HepG2 (cell line): Measurements from ENCODE around the gene ITPR1. TPM values are rescaled to one million over a fixed set of nuclear protein-coding genes. Genes with fewer than 3 reads are reported as not detected.

ENCODE experiments used
- CEBPB ChIP-seq: IDR thresholded peaks from 2 replicates; pipeline ENCODE4 v1.6.1; 2011; ENCODE audit warnings: low read depth, low read length, improper control_type of control experiment, borderline replicate concordance
- EHMT2 ChIP-seq: fragments of 200-600 bp; sonication (generic); IDR thresholded peaks from 2 replicates; pipeline ENCODE4 v1.7.0; 2017; ENCODE audit warnings: antibody characterized with exemption, low read depth, low read length, borderline replicate concordance
- FOXK1 ChIP-seq: sonication (generic); formaldehyde crosslinking; IDR thresholded peaks from 2 replicates; pipeline ENCODE4 v1.4.0; 2020; ENCODE audit warnings: low read depth, missing genetic modification reagents, borderline replicate concordance
- GPN1 ChIP-seq: sonication (generic); formaldehyde crosslinking; IDR thresholded peaks from 2 replicates; pipeline ENCODE4 v1.5.1; 2020; ENCODE audit warnings: missing genetic modification reagents, borderline replicate concordance
- HMG20A ChIP-seq: IDR thresholded peaks from 2 replicates; pipeline ENCODE4 v1.6.1; 2016; ENCODE audit warnings: borderline replicate concordance
- MEF2D ChIP-seq: sonication (generic); formaldehyde crosslinking; IDR thresholded peaks from 2 replicates; pipeline ENCODE4 v1.5.1; 2020; ENCODE audit warnings: mild to moderate bottlenecking, missing genetic modification reagents
- RARA ChIP-seq: IDR thresholded peaks from 2 replicates; pipeline ENCODE4 v1.6.1; 2016; ENCODE audit warnings: missing genetic modification reagents, missing compliant biosample characterization
- SAP130 ChIP-seq: IDR thresholded peaks from 2 replicates; pipeline ENCODE4 v1.6.1; 2016; ENCODE audit warnings: low read depth
- SATB2 ChIP-seq: sonication (generic); formaldehyde crosslinking; IDR thresholded peaks from 2 replicates; pipeline ENCODE4 v1.5.0; 2020; ENCODE audit warnings: missing genetic modification reagents
- SMC3 ChIP-seq: IDR thresholded peaks from 2 replicates; pipeline ENCODE4 v1.6.1; 2011; ENCODE audit warnings: low read length, improper control_type of control experiment
- SUZ12 ChIP-seq: fragments of 150-350 bp; IDR thresholded peaks from 2 replicates; pipeline ENCODE4 v1.6.1; 2014; ENCODE audit warnings: low read depth, low read length
- ZBTB7B ChIP-seq: sonication (generic); formaldehyde crosslinking; IDR thresholded peaks from 2 replicates; pipeline ENCODE4 v1.4.0; 2020; ENCODE audit warnings: missing genetic modification reagents
- ZNF564 ChIP-seq: sonication (generic); formaldehyde crosslinking; IDR thresholded peaks from 2 replicates; pipeline ENCODE4 v1.8.1; 2023; ENCODE audit warnings: mild to moderate bottlenecking, missing genetic modification reagents
- polyA plus RNA-seq, 8 experiments: library from polyadenylated mRNA; depleted of rRNA in 3 of 8; stranded (reverse) in 7 of 8; unstranded in 1 of 8; fragments of >200 nt; fragmentation: Illumina TruSeq in 4 of 8; extraction: Trizol in 4 of 8; gene quantifications; 2 replicates each; pipeline versions ENCODE4 v1.2.1 to v1.2.3, GENCODE V29; 2011 to 2016; ENCODE audit warnings: low read depth in 4 of 8, missing spikeins in 1 of 8, mixed read lengths in 1 of 8; ENCODE audit not compliant: insufficient read depth in 1 of 8
- total RNA-seq, 5 experiments: library from RNA; depleted of rRNA; stranded (reverse); fragments of >200 nt; fragmentation: Illumina TruSeq; extraction: Trizol; gene quantifications; 2 replicates each; pipeline ENCODE4 v1.2.3, GENCODE V29; 2016; ENCODE audit warnings: low read depth in 1 of 5
- TF ChIP-seq, protein P1 (sequence below): sonication (generic); formaldehyde crosslinking; IDR thresholded peaks from 2 replicates; pipeline ENCODE4 v1.4.0; 2020; ENCODE audit warnings: missing genetic modification reagents
- TF ChIP-seq, protein P2 (sequence below): fragments of 450-650 bp; IDR thresholded peaks from 2 replicates; pipeline ENCODE4 v1.6.1; 2016
- TF ChIP-seq, protein P3 (sequence below): sonication (generic); formaldehyde crosslinking; IDR thresholded peaks from 2 replicates; pipeline ENCODE4 v1.4.0; 2020; ENCODE audit warnings: missing genetic modification reagents, mild to moderate bottlenecking, borderline replicate concordance
- TF ChIP-seq, protein P4 (sequence below): sonication (generic); formaldehyde crosslinking; IDR thresholded peaks from 2 replicates; pipeline ENCODE4 v1.8.1; 2023; ENCODE audit warnings: mild to moderate bottlenecking, missing genetic modification reagents, borderline replicate concordance
- TF ChIP-seq, protein P5 (sequence below): sonication (generic); formaldehyde crosslinking; IDR thresholded peaks from 2 replicates; pipeline ENCODE4 v1.8.0; 2022; ENCODE audit warnings: missing genetic modification reagents, mild to moderate bottlenecking, borderline replicate concordance

The ITPR1 gene
- total and polyA plus RNA-seq, 2 of the 13 experiments (the other 11 are each of a cell fraction or from before 2014, with no cell fraction given), result 10.0 to 11.4 TPM

DNA sequence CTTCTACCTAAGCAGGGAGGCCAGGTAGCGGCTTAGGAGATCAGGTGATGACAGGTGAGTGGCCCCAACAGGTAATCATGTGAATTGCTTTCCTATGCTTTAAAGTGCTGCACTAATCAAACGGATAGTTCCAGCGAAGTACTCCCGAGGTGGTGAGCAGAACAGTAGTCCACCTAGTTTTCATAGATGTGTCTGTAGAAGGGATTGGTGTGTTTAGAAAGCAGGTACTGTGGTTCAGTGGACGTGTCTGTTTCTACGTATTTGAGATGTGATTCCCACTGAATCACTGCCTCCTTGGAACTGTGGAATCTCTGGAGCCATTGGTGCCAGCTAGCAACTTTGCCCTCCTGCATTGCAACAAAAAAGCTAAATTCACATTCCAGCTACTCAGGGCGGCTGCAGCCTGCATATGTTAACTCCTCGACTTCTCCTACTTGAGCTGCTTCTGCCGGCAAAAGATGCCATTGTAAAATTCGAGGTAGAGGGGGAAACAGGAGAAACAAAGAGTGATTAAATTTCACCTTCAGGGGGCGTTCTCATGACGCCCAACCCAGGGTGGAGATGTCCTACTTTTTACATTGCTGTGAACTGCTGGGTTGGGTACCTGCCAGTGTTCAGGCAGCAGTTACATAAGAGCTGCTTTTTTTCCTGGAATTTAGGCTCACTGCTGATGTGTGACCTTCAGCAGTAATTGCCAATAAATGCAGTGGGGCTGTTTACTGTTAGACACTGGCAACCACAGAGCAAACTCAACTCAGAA, 227.3 kb downstream of the ITPR1 start (continued):
- TF ChIP-seq, protein P1, sequence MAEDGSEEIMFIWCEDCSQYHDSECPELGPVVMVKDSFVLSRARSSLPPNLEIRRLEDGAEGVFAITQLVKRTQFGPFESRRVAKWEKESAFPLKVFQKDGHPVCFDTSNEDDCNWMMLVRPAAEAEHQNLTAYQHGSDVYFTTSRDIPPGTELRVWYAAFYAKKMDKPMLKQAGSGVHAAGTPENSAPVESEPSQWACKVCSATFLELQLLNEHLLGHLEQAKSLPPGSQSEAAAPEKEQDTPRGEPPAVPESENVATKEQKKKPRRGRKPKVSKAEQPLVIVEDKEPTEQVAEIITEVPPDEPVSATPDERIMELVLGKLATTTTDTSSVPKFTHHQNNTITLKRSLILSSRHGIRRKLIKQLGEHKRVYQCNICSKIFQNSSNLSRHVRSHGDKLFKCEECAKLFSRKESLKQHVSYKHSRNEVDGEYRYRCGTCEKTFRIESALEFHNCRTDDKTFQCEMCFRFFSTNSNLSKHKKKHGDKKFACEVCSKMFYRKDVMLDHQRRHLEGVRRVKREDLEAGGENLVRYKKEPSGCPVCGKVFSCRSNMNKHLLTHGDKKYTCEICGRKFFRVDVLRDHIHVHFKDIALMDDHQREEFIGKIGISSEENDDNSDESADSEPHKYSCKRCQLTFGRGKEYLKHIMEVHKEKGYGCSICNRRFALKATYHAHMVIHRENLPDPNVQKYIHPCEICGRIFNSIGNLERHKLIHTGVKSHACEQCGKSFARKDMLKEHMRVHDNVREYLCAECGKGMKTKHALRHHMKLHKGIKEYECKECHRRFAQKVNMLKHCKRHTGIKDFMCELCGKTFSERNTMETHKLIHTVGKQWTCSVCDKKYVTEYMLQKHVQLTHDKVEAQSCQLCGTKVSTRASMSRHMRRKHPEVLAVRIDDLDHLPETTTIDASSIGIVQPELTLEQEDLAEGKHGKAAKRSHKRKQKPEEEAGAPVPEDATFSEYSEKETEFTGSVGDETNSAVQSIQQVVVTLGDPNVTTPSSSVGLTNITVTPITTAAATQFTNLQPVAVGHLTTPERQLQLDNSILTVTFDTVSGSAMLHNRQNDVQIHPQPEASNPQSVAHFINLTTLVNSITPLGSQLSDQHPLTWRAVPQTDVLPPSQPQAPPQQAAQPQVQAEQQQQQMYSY (CRISPR knock-in tag), result no peak
- TF ChIP-seq, protein P2, sequence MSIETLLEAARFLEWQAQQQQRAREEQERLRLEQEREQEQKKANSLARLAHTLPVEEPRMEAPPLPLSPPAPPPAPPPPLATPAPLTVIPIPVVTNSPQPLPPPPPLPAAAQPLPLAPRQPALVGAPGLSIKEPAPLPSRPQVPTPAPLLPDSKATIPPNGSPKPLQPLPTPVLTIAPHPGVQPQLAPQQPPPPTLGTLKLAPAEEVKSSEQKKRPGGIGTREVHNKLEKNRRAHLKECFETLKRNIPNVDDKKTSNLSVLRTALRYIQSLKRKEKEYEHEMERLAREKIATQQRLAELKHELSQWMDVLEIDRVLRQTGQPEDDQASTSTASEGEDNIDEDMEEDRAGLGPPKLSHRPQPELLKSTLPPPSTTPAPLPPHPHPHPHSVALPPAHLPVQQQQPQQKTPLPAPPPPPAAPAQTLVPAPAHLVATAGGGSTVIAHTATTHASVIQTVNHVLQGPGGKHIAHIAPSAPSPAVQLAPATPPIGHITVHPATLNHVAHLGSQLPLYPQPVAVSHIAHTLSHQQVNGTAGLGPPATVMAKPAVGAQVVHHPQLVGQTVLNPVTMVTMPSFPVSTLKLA, result no peak
- TF ChIP-seq HMG20A (CRISPR knock-in tag) (peak; percentile 84; the same call in 1 of the 2 replicates), ZNF564 (CRISPR knock-in tag) (no peak), EHMT2 (no peak), MEF2D (CRISPR knock-in tag) (0 out of 2 replicates have a peak, but pooled peaks have one; percentile 29), SUZ12 (no peak), RARA (CRISPR knock-in tag) (peak; percentile 91), SATB2 (CRISPR knock-in tag) (no peak), FOXK1 (CRISPR knock-in tag) (peak; percentile 67; the same call in 1 of the 2 replicates), GPN1 (CRISPR knock-in tag) (no peak), SMC3 (peak; percentile 81; the same call in 1 of the 2 replicates), ZBTB7B (CRISPR knock-in tag) (no peak), CEBPB (no peak), SAP130 (peak; percentile 77)
- TF ChIP-seq, protein P3, sequence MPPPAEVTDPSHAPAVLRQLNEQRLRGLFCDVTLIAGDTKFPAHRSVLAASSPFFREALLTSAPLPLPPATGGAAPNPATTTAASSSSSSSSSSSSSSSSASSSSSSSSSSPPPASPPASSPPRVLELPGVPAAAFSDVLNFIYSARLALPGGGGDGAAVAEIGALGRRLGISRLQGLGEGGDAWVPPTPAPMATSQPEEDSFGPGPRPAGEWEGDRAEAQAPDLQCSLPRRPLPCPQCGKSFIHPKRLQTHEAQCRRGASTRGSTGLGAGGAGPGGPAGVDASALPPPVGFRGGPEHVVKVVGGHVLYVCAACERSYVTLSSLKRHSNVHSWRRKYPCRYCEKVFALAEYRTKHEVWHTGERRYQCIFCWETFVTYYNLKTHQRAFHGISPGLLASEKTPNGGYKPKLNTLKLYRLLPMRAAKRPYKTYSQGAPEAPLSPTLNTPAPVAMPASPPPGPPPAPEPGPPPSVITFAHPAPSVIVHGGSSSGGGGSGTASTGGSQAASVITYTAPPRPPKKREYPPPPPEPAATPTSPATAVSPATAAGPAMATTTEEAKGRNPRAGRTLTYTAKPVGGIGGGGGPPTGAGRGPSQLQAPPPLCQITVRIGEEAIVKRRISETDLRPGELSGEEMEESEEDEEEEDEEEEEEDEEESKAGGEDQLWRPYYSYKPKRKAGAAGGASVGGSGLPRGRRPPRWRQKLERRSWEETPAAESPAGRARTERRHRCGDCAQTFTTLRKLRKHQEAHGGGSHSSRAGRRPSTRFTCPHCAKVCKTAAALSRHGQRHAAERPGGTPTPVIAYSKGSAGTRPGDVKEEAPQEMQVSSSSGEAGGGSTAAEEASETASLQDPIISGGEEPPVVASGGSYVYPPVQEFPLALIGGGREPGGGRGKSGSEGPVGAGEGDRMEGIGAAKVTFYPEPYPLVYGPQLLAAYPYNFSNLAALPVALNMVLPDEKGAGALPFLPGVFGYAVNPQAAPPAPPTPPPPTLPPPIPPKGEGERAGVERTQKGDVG (CRISPR knock-in tag), result no peak
- TF ChIP-seq, protein P4, sequence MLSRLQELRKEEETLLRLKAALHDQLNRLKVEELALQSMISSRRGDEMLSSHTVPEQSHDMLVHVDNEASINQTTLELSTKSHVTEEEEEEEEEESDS (CRISPR knock-in tag), result no peak
- TF ChIP-seq, protein P5, sequence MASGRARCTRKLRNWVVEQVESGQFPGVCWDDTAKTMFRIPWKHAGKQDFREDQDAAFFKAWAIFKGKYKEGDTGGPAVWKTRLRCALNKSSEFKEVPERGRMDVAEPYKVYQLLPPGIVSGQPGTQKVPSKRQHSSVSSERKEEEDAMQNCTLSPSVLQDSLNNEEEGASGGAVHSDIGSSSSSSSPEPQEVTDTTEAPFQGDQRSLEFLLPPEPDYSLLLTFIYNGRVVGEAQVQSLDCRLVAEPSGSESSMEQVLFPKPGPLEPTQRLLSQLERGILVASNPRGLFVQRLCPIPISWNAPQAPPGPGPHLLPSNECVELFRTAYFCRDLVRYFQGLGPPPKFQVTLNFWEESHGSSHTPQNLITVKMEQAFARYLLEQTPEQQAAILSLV (CRISPR knock-in tag), result no peak
